Measurements from ENCODE around the gene PABPC1L. TPM values are rescaled to one million over a fixed set of nuclear protein-coding genes. Genes with fewer than 3 reads are reported as not detected.
"Not testable (repeated sequence)": the region's sequence is repeated elsewhere in the genome, so short reads cannot be mapped to it uniquely, and the experiment has no call there.

Gene PABPC1L
- polyA plus RNA-seq (2012; ENCODE audit: insufficient read depth, insufficient read length, low read depth), result 17.0 TPM

DNA sequence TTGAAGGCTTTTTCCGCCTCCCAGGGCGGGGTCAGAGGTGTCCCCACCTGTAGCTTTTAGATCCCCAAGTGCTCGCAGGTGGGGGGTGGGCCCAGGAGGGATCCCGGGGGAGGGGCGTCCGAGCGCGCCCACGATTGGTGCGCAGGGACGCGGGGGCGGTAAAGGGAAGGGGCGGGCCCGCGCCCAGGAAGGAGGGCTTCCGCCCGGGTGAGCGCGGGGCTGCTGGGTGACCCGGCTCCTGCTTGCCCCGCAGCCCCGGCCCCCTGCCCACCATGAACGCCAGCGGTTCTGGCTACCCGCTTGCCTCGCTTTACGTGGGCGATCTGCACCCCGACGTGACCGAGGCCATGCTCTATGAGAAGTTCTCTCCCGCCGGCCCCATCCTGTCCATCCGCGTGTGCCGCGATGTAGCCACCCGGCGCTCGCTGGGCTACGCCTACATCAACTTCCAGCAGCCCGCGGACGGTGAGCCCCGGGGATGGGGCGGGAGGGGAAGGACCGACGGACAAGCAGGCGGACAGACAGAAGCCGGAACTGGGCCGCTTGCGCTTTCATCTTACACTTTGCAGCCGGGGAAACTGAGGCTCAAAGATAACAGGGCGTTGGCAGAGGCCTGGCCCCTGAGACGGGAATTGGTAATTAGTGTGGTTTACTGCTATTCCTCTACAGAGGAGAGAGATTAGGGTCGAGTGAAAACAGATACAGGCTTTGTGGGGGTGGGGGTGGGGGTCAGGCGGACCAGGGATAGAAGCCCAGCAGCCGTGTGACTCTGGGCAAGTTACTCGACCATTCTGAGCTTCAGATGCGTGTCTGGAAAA, at the start of gene PABPC1L:
Gene PABPC1L (plus strand): TSS at position 189 of the 818 bp plus-strand sequence. CDS start 84 bp downstream, at position 273.
- H3K4me1 ChIP-seq, result no peaks in the 10 kb centered on the region
- H3K36me3 ChIP-seq, result peaks cover 22% of the 10 kb centered on the region
- no peaks in the 10 kb centered on the region for H3K27me3 ChIP-seq
- no peaks in the 10 kb centered on the region for H3K9me3 ChIP-seq
- H3K4me3 ChIP-seq (ENCODE audit: low read depth, low read length), result peak within 1 kb of the TSS; percentile 69
- TF ChIP-seq, protein P1, sequence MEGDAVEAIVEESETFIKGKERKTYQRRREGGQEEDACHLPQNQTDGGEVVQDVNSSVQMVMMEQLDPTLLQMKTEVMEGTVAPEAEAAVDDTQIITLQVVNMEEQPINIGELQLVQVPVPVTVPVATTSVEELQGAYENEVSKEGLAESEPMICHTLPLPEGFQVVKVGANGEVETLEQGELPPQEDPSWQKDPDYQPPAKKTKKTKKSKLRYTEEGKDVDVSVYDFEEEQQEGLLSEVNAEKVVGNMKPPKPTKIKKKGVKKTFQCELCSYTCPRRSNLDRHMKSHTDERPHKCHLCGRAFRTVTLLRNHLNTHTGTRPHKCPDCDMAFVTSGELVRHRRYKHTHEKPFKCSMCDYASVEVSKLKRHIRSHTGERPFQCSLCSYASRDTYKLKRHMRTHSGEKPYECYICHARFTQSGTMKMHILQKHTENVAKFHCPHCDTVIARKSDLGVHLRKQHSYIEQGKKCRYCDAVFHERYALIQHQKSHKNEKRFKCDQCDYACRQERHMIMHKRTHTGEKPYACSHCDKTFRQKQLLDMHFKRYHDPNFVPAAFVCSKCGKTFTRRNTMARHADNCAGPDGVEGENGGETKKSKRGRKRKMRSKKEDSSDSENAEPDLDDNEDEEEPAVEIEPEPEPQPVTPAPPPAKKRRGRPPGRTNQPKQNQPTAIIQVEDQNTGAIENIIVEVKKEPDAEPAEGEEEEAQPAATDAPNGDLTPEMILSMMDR (IDR thresholded peaks at IDR 0.05; ENCODE audit: low read depth, low read length), result no peak
- peak; percentile 69 for DNase-seq

DNA sequence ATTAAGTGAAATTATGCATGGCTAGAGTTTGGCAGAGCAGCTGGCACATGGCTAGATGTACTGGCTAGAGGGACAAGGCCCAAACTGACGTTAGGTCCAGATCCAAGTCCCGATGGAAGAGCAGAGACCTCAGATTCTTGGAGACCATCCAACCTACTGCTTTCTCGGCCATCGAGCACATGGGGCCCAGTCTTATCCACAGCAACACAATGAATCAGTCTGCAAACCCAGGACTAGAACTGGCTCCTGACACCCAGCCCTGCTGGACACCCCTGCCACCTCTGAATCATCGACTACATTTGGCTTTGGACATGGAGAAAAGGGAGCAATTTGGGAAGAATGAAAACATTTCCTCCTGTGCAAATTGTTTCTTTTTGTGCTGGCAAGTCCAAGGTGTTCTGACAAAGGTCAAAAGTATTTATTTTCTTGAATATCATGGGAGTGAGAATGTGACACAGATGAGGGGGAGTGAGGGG, 48.3 kb upstream of the PABPC1L start:
- TF ChIP-seq, protein P1 (IDR thresholded peaks at IDR 0.05; ENCODE audit: low read depth, low read length), result no peak
- Histone ChIP-seq H3K36me3 (no peaks in the 10 kb centered on the region), H3K9me3 (no peaks in the 10 kb centered on the region), H3K27me3 (no peaks in the 10 kb centered on the region), H3K4me3 (ENCODE audit: low read depth, low read length) (no peak overlapping the region), H3K4me1 (peaks cover 12% of the 10 kb centered on the region)
- DNase-seq, result no peak

DNA sequence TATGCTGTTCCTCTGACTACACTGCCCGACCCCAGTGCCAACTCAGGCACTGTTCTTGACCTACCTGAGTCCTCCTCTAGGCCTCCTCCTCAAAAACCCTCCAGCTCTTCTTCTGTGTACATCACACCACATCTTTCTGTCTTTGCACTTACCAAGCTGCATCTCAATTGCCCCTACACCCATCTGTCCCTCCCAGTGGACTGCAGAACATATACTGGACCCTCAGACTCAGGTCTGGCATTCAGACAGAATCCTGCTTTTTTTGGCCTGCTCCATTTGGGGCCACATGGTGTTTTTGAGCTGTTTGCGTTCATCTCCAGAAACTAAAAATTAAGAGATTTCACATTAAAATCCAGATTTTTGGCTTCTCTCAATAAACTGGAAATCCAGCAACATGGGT, 47.6 kb upstream of the PABPC1L start:
- TF ChIP-seq, protein P1 (IDR thresholded peaks at IDR 0.05; ENCODE audit: low read depth, low read length), result no peak
- DNase-seq, result no peak
- no peaks in the 10 kb centered on the region for H3K9me3 ChIP-seq

DNA sequence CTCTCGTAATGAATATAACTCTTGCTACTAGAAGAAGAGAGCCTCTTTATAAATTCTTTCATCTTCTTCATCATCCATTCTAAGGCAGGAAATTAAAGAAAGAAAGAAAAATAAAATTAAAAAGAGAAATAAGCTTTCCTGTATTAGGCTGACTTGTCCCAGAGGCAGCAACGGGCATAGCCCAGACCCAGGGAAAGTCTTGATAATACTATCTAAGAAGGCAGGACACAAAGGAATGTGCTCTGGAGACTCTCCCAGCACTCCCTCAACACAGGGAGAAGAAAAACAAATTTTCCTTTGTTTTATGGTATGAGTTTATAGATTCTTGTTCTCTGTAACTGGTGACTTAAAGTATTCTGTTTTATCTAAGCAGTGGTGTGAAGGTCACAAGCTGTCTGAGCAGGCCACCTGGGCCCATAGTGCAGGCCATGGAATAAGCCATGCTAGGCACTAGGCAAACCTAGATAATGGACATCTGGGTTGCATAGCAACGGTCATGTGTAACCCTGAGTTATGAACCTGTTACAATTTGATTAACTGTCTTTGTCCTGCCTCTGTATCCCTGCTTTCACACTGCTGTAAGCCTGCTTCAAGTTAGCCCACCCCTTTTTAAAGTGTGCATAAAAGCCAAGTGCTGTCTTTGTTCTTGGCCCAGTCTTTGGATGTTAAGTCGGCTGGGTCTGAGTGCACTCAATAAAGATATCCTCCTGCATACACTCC, 46.3 kb upstream of the PABPC1L start:
- peak; percentile 32 for DNase-seq
- peaks cover 12% of the 10 kb centered on the region for H3K4me1 ChIP-seq
- not testable (repeated sequence) for H3K4me3 ChIP-seq (ENCODE audit: low read depth, low read length); H3K9me3 ChIP-seq; H3K36me3 ChIP-seq; H3K27me3 ChIP-seq

More for the DNA sequence above, 47.6 kb upstream of the PABPC1L start:
- Histone ChIP-seq H3K4me1 (peaks cover 12% of the 10 kb centered on the region), H3K27me3 (no peaks in the 10 kb centered on the region), H3K4me3 (ENCODE audit: low read depth, low read length) (no peak overlapping the region), H3K36me3 (no peaks in the 10 kb centered on the region)

DNA sequence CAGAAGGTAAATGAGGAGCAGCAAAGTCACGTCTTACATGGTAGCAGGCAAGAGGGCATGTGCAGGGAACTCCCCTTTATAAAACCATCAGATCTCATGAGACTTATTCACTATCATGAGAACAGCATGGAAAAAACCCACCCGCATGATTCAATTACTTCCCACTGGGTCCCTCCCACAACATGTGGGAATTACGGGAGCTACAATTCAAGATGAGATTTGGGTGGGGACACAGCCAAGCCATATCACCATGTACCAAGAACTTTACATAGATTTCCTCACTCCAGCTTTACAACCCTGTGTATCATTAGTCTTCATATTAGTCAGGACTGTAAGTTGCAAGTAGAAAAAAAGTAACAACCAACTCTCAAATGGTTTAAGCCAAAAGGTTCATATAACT, 45.4 kb upstream of the PABPC1L start:
- not testable (repeated sequence) for H3K9me3 ChIP-seq; DNase-seq; H3K4me3 ChIP-seq (ENCODE audit: low read depth, low read length); H3K36me3 ChIP-seq; H3K27me3 ChIP-seq
- peaks cover 12% of the 10 kb centered on the region for H3K4me1 ChIP-seq

DNA sequence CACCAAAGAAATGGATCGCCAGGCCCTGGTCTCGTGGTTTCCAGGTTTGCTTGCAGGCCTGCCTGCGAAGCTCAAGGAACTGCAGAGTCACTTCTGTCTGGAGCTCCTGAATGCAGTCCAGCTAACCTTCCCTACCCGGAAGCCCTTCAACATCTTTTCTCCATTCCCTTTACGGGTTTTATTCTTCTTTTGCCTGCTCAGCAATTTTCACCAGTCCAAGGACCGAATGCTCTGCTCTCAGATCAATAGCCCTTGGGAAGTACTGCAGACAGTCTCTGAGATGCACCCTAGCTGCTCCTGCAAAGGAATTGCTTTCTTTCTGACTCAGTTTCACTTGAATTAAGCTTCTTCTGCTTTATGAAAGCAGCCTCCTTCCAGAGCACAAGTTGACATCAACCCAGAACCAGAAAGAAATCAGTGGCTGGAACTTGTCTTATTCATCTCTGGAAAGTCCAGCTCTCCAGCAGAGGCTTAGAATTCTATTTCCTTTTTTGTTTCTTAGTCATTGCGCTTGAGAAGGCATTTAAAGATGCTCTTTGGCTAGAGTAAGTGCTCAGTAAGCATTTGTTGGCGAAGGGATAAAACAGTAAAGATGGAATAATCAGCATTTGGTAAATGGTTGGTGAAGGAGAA, 43.0 kb upstream of the PABPC1L start:
- TF ChIP-seq, protein P1 (IDR thresholded peaks at IDR 0.05; ENCODE audit: low read depth, low read length), result no peak
- no peak for DNase-seq
- no peak overlapping the region for H3K4me3 ChIP-seq (ENCODE audit: low read depth, low read length)

More for the DNA sequence above, 43.0 kb upstream of the PABPC1L start:
- no peaks in the 10 kb centered on the region for H3K27me3 ChIP-seq
- H3K4me1 ChIP-seq, result peaks cover 12% of the 10 kb centered on the region
- H3K9me3 ChIP-seq, result no peaks in the 10 kb centered on the region
- H3K36me3 ChIP-seq, result no peaks in the 10 kb centered on the region

Data from BE2C (cell line).